HepG2 (cell line): ENCODE measurements around the gene TMEM217. TPM values are rescaled to one million over a fixed set of nuclear protein-coding genes. Genes with fewer than 3 reads are reported as not detected.
A peak's percentile ranks its signal among the peaks of the same experiment; 100 is the strongest.

ENCODE experiments used
- KDM4B ChIP-seq: sonication (generic); formaldehyde crosslinking; IDR thresholded peaks from 2 replicates; pipeline ENCODE4 v1.4.0; 2020; ENCODE audit warnings: missing genetic modification reagents
- NFYC ChIP-seq: IDR thresholded peaks from 2 replicates; pipeline ENCODE4 v1.6.1; 2016; ENCODE audit warnings: missing genetic modification reagents, missing compliant biosample characterization
- POLR2AphosphoS5 ChIP-seq: IDR thresholded peaks from 2 replicates; pipeline ENCODE4 v1.6.1; 2012; ENCODE audit warnings: low read depth, low read length
- PPARG ChIP-seq: conservative IDR thresholded peaks from 2 replicates; pipeline ENCODE4 v1.6.1; 2016; ENCODE audit warnings: missing biosample characterization, missing genetic modification reagents
- ZBTB3 ChIP-seq: sonication (generic); formaldehyde crosslinking; IDR thresholded peaks from 2 replicates; pipeline ENCODE4 v1.4.0; 2020; ENCODE audit warnings: low read depth, mild to moderate bottlenecking, moderate library complexity, missing genetic modification reagents, borderline replicate concordance
- ZNF160 ChIP-seq: sonication (generic); formaldehyde crosslinking; IDR thresholded peaks from 2 replicates; pipeline ENCODE4 v1.8.0; 2022; ENCODE audit warnings: mild to moderate bottlenecking, inconsistent platforms, missing genetic modification reagents
- ZNF274 ChIP-seq: sonication (generic); formaldehyde crosslinking; IDR thresholded peaks from 2 replicates; pipeline ENCODE4 v1.5.1; 2020; ENCODE audit warnings: mild to moderate bottlenecking, missing genetic modification reagents
- ZNF713 ChIP-seq: sonication (generic); formaldehyde crosslinking; IDR thresholded peaks from 2 replicates; pipeline ENCODE4 v1.4.0; 2020; ENCODE audit warnings: mild to moderate bottlenecking, missing genetic modification reagents
- polyA plus RNA-seq, 8 experiments: library from polyadenylated mRNA; depleted of rRNA in 3 of 8; stranded (reverse) in 7 of 8; unstranded in 1 of 8; fragments of >200 nt; fragmentation: Illumina TruSeq in 4 of 8; extraction: Trizol in 4 of 8; gene quantifications; 2 replicates each; pipeline versions ENCODE4 v1.2.1 to v1.2.3, GENCODE V29; 2011 to 2016; ENCODE audit warnings: low read depth in 4 of 8, missing spikeins in 1 of 8, mixed read lengths in 1 of 8; ENCODE audit not compliant: insufficient read depth in 1 of 8
- total RNA-seq, 5 experiments: library from RNA; depleted of rRNA; stranded (reverse); fragments of >200 nt; fragmentation: Illumina TruSeq; extraction: Trizol; gene quantifications; 2 replicates each; pipeline ENCODE4 v1.2.3, GENCODE V29; 2016; ENCODE audit warnings: low read depth in 1 of 5
- TF ChIP-seq, protein P1 (sequence below): sonication (generic); formaldehyde crosslinking; IDR thresholded peaks from 2 replicates; pipeline ENCODE4 v1.4.0; 2020; ENCODE audit warnings: missing genetic modification reagents
- TF ChIP-seq, protein P2 (sequence below): sonication (generic); formaldehyde crosslinking; IDR thresholded peaks from 2 replicates; pipeline ENCODE4 v1.5.0; 2020; ENCODE audit warnings: mild to moderate bottlenecking, missing genetic modification reagents, borderline replicate concordance
- TF ChIP-seq, protein P3 (sequence below): sonication (generic); formaldehyde crosslinking; IDR thresholded peaks from 2 replicates; pipeline ENCODE4 v1.8.0; 2023; ENCODE audit warnings: mild to moderate bottlenecking, missing genetic modification reagents
- TF ChIP-seq, protein P4 (sequence below): IDR thresholded peaks from 2 replicates; pipeline ENCODE4 v1.6.1; 2016; ENCODE audit warnings: low read depth, borderline replicate concordance
- TF ChIP-seq, protein P5 (sequence below): sonication (generic); formaldehyde crosslinking; IDR thresholded peaks from 2 replicates; pipeline ENCODE4 v1.8.0; 2022; ENCODE audit warnings: missing genetic modification reagents, mild to moderate bottlenecking, moderate library complexity, borderline replicate concordance

TMEM217 gene
- total and polyA plus RNA-seq, 2 of the 13 experiments (the other 11 are each of a cell fraction or from before 2014, with no cell fraction given) = 2.3 to 3.4 TPM

DNA sequence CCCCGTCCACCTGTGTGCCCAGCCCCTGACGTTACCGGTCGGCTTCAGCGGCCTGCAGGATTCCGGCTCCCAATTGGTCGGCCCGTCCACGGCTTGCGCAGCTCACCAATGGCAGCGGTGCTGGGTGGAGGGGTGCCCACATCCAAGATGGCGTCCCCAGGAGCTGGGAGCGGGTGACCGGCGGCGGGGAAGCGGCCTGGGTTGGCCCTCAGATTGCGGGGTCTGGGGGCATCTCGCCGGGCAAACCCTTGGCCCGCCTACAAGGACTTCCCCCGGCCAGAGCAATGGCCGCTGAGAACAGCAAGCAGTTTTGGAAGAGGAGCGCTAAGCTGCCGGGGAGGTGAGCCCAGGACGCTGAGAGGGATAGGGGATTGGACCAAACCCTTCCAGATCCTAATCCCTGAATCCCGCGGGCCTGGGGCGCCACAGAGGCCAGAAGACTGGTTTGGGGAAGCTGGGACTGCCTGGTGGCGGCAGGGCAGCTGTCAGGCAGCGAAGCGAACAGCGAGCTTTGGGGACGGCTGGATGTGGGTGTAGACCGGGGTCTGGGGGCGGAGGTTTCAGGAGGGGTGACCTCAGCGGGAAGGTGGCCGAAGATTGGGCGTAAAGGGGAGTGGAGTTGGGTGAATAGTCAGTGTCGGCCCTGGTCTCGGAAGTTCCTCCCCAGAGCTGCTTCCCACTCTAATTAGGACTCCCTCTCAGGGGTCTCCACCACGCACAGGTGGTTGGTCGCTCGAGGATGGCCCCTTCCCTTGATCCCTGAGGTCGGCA, at the start of gene TMEM217, which contains the start of gene TBC1D22B (continued):
- TF ChIP-seq NFYC (CRISPR knock-in tag) (peak; percentile 100), ZNF274 (CRISPR knock-in tag) (peak; percentile 76; the same call in 1 of the 2 replicates), ZNF160 (CRISPR knock-in tag) (peak; percentile 40), KDM4B (peak; percentile 77; the same call in 1 of the 2 replicates), PPARG (CRISPR knock-in tag) (peak; percentile 37; the same call in 1 of the 2 replicates), ZNF713 (CRISPR knock-in tag) (peak; percentile 64; the same call in 1 of the 2 replicates), ZBTB3 (CRISPR knock-in tag) (peak; percentile 83; the same call in 1 of the 2 replicates), POLR2AphosphoS5 (peak; percentile 75)
- TF ChIP-seq, protein P1, sequence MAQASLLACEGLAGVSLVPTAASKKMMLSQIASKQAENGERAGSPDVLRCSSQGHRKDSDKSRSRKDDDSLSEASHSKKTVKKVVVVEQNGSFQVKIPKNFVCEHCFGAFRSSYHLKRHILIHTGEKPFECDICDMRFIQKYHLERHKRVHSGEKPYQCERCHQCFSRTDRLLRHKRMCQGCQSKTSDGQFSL (CRISPR knock-in tag) = peak; percentile 86
- TF ChIP-seq, protein P2, sequence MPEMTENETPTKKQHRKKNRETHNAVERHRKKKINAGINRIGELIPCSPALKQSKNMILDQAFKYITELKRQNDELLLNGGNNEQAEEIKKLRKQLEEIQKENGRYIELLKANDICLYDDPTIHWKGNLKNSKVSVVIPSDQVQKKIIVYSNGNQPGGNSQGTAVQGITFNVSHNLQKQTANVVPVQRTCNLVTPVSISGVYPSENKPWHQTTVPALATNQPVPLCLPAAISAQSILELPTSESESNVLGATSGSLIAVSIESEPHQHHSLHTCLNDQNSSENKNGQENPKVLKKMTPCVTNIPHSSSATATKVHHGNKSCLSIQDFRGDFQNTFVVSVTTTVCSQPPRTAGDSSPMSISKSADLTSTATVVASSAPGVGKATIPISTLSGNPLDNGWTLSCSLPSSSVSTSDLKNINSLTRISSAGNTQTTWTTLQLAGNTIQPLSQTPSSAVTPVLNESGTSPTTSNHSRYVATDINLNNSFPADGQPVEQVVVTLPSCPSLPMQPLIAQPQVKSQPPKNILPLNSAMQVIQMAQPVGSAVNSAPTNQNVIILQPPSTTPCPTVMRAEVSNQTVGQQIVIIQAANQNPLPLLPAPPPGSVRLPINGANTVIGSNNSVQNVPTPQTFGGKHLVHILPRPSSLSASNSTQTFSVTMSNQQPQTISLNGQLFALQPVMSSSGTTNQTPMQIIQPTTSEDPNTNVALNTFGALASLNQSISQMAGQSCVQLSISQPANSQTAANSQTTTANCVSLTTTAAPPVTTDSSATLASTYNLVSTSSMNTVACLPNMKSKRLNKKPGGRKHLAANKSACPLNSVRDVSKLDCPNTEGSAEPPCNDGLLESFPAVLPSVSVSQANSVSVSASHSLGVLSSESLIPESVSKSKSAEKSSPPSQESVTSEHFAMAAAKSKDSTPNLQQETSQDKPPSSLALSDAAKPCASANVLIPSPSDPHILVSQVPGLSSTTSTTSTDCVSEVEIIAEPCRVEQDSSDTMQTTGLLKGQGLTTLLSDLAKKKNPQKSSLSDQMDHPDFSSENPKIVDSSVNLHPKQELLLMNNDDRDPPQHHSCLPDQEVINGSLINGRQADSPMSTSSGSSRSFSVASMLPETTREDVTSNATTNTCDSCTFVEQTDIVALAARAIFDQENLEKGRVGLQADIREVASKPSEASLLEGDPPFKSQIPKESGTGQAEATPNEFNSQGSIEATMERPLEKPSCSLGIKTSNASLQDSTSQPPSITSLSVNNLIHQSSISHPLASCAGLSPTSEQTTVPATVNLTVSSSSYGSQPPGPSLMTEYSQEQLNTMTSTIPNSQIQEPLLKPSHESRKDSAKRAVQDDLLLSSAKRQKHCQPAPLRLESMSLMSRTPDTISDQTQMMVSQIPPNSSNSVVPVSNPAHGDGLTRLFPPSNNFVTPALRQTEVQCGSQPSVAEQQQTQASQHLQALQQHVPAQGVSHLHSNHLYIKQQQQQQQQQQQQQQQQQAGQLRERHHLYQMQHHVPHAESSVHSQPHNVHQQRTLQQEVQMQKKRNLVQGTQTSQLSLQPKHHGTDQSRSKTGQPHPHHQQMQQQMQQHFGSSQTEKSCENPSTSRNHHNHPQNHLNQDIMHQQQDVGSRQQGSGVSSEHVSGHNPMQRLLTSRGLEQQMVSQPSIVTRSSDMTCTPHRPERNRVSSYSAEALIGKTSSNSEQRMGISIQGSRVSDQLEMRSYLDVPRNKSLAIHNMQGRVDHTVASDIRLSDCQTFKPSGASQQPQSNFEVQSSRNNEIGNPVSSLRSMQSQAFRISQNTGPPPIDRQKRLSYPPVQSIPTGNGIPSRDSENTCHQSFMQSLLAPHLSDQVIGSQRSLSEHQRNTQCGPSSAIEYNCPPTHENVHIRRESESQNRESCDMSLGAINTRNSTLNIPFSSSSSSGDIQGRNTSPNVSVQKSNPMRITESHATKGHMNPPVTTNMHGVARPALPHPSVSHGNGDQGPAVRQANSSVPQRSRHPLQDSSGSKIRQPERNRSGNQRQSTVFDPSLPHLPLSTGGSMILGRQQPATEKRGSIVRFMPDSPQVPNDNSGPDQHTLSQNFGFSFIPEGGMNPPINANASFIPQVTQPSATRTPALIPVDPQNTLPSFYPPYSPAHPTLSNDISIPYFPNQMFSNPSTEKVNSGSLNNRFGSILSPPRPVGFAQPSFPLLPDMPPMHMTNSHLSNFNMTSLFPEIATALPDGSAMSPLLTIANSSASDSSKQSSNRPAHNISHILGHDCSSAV (CRISPR knock-in tag) = no peak
- TF ChIP-seq, protein P3, sequence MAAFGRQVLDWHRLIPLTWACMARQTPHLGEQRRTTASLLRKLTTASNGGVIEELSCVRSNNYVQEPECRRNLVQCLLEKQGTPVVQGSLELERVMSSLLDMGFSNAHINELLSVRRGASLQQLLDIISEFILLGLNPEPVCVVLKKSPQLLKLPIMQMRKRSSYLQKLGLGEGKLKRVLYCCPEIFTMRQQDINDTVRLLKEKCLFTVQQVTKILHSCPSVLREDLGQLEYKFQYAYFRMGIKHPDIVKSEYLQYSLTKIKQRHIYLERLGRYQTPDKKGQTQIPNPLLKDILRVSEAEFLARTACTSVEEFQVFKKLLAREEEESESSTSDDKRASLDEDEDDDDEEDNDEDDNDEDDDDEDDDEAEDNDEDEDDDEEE = no peak
- TF ChIP-seq, protein P4, sequence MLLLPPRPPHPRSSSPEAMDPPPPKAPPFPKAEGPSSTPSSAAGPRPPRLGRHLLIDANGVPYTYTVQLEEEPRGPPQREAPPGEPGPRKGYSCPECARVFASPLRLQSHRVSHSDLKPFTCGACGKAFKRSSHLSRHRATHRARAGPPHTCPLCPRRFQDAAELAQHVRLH = peak; percentile 79; the same call in 1 of the 2 replicates
- TF ChIP-seq, protein P5, sequence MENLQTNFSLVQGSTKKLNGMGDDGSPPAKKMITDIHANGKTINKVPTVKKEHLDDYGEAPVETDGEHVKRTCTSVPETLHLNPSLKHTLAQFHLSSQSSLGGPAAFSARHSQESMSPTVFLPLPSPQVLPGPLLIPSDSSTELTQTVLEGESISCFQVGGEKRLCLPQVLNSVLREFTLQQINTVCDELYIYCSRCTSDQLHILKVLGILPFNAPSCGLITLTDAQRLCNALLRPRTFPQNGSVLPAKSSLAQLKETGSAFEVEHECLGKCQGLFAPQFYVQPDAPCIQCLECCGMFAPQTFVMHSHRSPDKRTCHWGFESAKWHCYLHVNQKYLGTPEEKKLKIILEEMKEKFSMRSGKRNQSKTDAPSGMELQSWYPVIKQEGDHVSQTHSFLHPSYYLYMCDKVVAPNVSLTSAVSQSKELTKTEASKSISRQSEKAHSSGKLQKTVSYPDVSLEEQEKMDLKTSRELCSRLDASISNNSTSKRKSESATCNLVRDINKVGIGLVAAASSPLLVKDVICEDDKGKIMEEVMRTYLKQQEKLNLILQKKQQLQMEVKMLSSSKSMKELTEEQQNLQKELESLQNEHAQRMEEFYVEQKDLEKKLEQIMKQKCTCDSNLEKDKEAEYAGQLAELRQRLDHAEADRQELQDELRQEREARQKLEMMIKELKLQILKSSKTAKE (CRISPR knock-in tag) = no peak
